NCI-H524 (cell line): ENCODE results near the gene FRMD4A.
"Not testable (repeated sequence)": the region's sequence is repeated elsewhere in the genome, so short reads cannot be mapped to it uniquely, and the experiment has no call there.

ENCODE experiments used
- DNase-seq, 2 experiments: peaks; one replicate each; lab custom pipeline; 2025; lab: John Stamatoyannopoulos, UW

Gene FRMD4A

GRCh38 chr10:14102056-14102455, 228.7 kb downstream of the FRMD4A start:
- no peak for DNase-seq

GRCh38 chr10:14099885-14100284, 230.8 kb downstream of the FRMD4A start:
- no peak for DNase-seq

- DNase-seq: peak; percentile 18 to 43
These were observed 236.8 kb downstream of the FRMD4A start for GRCh38 chr10:14093730-14094484.

GRCh38 chr10:14092799-14093198, 237.9 kb downstream of the FRMD4A start:
- no peak for DNase-seq

GRCh38 chr10:14089556-14090292, 241.0 kb downstream of the FRMD4A start:
- no peak for DNase-seq

GRCh38 chr10:14087566-14087965, 243.2 kb downstream of the FRMD4A start:
- no peak for DNase-seq

- DNase-seq: no peak
These were observed 244.1 kb downstream of the FRMD4A start for GRCh38 chr10:14086596-14086995.

GRCh38 chr10:14084875-14085274, 245.8 kb downstream of the FRMD4A start:
- no peak for DNase-seq

- DNase-seq: no peak
These were observed 249.9 kb downstream of the FRMD4A start for GRCh38 chr10:14080795-14081194.

- no peak for DNase-seq
These were observed 253.3 kb downstream of the FRMD4A start for GRCh38 chr10:14077430-14077829.

- peak; percentile 53 to 75 for DNase-seq
These were observed 256.5 kb downstream of the FRMD4A start for GRCh38 chr10:14074062-14074884.

GRCh38 chr10:14072541-14072940, 258.2 kb downstream of the FRMD4A start:
- DNase-seq: no peak

GRCh38 chr10:14071956-14072355, 258.8 kb downstream of the FRMD4A start:
- no peak for DNase-seq

GRCh38 chr10:14068601-14069250, 262.0 kb downstream of the FRMD4A start:
- no peak for DNase-seq

GRCh38 chr10:14067638-14068037, 263.1 kb downstream of the FRMD4A start:
- not testable (repeated sequence) for DNase-seq

GRCh38 chr10:14066106-14066505, 264.6 kb downstream of the FRMD4A start:
- DNase-seq: no peak

- peak in 1 of 2 experiments; percentile 38 for DNase-seq
These were observed 267.0 kb downstream of the FRMD4A start for GRCh38 chr10:14063531-14064285.

- no peak for DNase-seq
These were observed 268.0 kb downstream of the FRMD4A start for GRCh38 chr10:14062528-14063260.

GRCh38 chr10:14060320-14061070, 270.2 kb downstream of the FRMD4A start:
- DNase-seq: no peak
